H1 (cell line): Measurements from ENCODE around the gene AKT1S1. TPM values are rescaled to one million over a fixed set of nuclear protein-coding genes. Genes with fewer than 3 reads are reported as not detected.

ENCODE experiments used
- CTCF ChIA-PET: fragments of 300-600 bp; sonication (Branson Sonifier 250); formaldehyde crosslinking; loops from one replicate; lab custom pipeline; 2021; ENCODE audit not compliant: partially characterized antibody; lab: Charles Lee
- POLR2A ChIA-PET: fragments of 300-600 bp; sonication (Branson Sonifier 250); formaldehyde crosslinking; loops from one replicate; lab custom pipeline; 2021; ENCODE audit warnings: inconsistent platforms; ENCODE audit not compliant: partially characterized antibody; lab: Charles Lee
- DNase-seq, 2 experiments: peaks; one replicate each; pipeline versions ENCODE4 v3.0.0 to v3.0.0-alpha.2; 2010 to 2022; ENCODE audit warnings: low spot score in 2 of 2, low read depth in 1 of 2, mixed read lengths in 1 of 2
- FAIRE-seq: peaks from 2 replicates; lab custom pipeline; 2011; peaks lifted over from hg19 to GRCh38; lab: Jason Lieb, UNC
- H2AFZ ChIP-seq: 2 replicates; pipeline ENCODE4 v1.8.1; 2012; ENCODE audit warnings: low read length, inconsistent platforms
- H2AK5ac ChIP-seq: 2 replicates; pipeline ENCODE4 v1.6.1; 2013; ENCODE audit warnings: low read depth, low read length
- H2BK120ac ChIP-seq: replicated peaks from 2 replicates; pipeline ENCODE3; 2013; ENCODE audit warnings: low read depth, low read length, inconsistent platforms
- H2BK12ac ChIP-seq: 2 replicates; pipeline ENCODE4 v1.6.1; 2013; ENCODE audit warnings: low read depth, low read length
- H2BK15ac ChIP-seq: 2 replicates; pipeline ENCODE4 v1.6.1; 2013; ENCODE audit warnings: low read length
- H2BK20ac ChIP-seq: 2 replicates; pipeline ENCODE4 v1.6.1; 2013; ENCODE audit warnings: low read length
- H2BK5ac ChIP-seq: 2 replicates; pipeline ENCODE4 v1.6.1; 2013; ENCODE audit warnings: low read depth, low read length
- H3K14ac ChIP-seq: 2 replicates; pipeline ENCODE4 v1.6.1; 2013; ENCODE audit warnings: inconsistent platforms; ENCODE audit not compliant: insufficient read length
- H3K18ac ChIP-seq: 2 replicates; pipeline ENCODE4 v1.6.1; 2013; ENCODE audit warnings: low read length; ENCODE audit errors: extremely low read depth
- H3K23ac ChIP-seq: 2 replicates; pipeline ENCODE4 v1.6.1; 2013; ENCODE audit warnings: inconsistent platforms; ENCODE audit not compliant: insufficient read length
- H3K23me2 ChIP-seq: 2 replicates; pipeline ENCODE4 v1.6.1; 2013; ENCODE audit warnings: low read depth, low read length
- H3K27ac ChIP-seq: 2 replicates; pipeline ENCODE4 v1.6.1; 2011; ENCODE audit warnings: low read depth, low read length, inconsistent platforms
- H3K27me3 ChIP-seq, 4 experiments: replicated peaks in 1 of 4; 1 replicate in 1 of 4; 2 replicates in 3 of 4; pipeline versions ENCODE4 v1.6.1 to v1.8.1; 2011 to 2013; ENCODE audit warnings: low read length in 3 of 4, mild to moderate bottlenecking in 3 of 4, inconsistent platforms in 2 of 4, mixed read lengths in 2 of 4, moderate library complexity in 1 of 4; ENCODE audit not compliant: control insufficient read depth in 3 of 4, insufficient read depth in 3 of 4; ENCODE audit errors: extremely low read depth in 1 of 4
- H3K36me3 ChIP-seq, 4 experiments: 2 replicates each; pipeline versions ENCODE4 v1.6.1 to v1.8.1; 2011 to 2013; ENCODE audit warnings: mild to moderate bottlenecking in 4 of 4, low read length in 3 of 4, moderate library complexity in 2 of 4, control low read depth in 1 of 4, inconsistent platforms in 1 of 4; ENCODE audit not compliant: insufficient read depth in 4 of 4, control insufficient read depth in 2 of 4
- H3K4ac ChIP-seq: replicated peaks from 2 replicates; pipeline ENCODE3; 2013; ENCODE audit warnings: low read length, low read depth, mixed read lengths, inconsistent platforms; ENCODE audit not compliant: insufficient read length
- H3K4me1 ChIP-seq, 4 experiments: replicated peaks in 1 of 4; 1 replicate in 1 of 4; 2 replicates in 3 of 4; pipeline versions ENCODE4 v1.6.1 to v1.8.1; 2011 to 2013; ENCODE audit warnings: low read length in 3 of 4, inconsistent platforms in 2 of 4, mixed read lengths in 1 of 4; ENCODE audit not compliant: insufficient read depth in 4 of 4, control insufficient read depth in 3 of 4
- H3K4me2 ChIP-seq, 2 experiments: 2 replicates each; pipeline versions ENCODE4 v1.6.1 to v1.8.1; 2011 to 2013; ENCODE audit warnings: low read depth in 2 of 2, low read length in 2 of 2, control low read depth in 1 of 2, inconsistent platforms in 1 of 2, mild to moderate bottlenecking in 1 of 2; ENCODE audit not compliant: insufficient read depth in 1 of 2
- H3K4me3 ChIP-seq, 4 experiments: fragments of 200-600, 300-600 bp in 1 of 4; sonication (generic), shearing (Covaris generic), sonication (Bioruptor Twin) in 1 of 4; 2 replicates each; pipeline versions ENCODE4 v1.5.1 to v1.8.1; 2011 to 2016; ENCODE audit warnings: low read length in 4 of 4, low read depth in 3 of 4, control low read depth in 2 of 4, inconsistent platforms in 2 of 4, mild to moderate bottlenecking in 2 of 4, mixed read lengths in 1 of 4, moderate library complexity in 1 of 4; ENCODE audit not compliant: insufficient read depth in 2 of 4; ENCODE audit errors: extremely low read depth in 1 of 4
- H3K56ac ChIP-seq: replicated peaks from 2 replicates; pipeline ENCODE3; 2013; ENCODE audit warnings: low read depth, mild to moderate bottlenecking, mixed read lengths, low read length, inconsistent platforms; ENCODE audit not compliant: insufficient read length
- H3K79me1 ChIP-seq: 2 replicates; pipeline ENCODE4 v1.6.1; 2013; ENCODE audit warnings: low read depth, low read length, control low read depth
- H3K79me2 ChIP-seq, 2 experiments: 2 replicates each; pipeline versions ENCODE4 v1.6.1 to v1.8.1; 2012 to 2013; ENCODE audit warnings: low read length in 2 of 2, mild to moderate bottlenecking in 2 of 2, inconsistent platforms in 1 of 2; ENCODE audit not compliant: insufficient read depth in 2 of 2, control insufficient read depth in 1 of 2
- H3K9ac ChIP-seq, 4 experiments: replicated peaks in 1 of 4; 1 replicate in 1 of 4; 2 replicates in 3 of 4; pipeline versions ENCODE4 v1.6.1 to v1.8.1; 2011 to 2013; ENCODE audit warnings: low read depth in 3 of 4, low read length in 3 of 4, control low read depth in 2 of 4, mild to moderate bottlenecking in 2 of 4, moderate library complexity in 2 of 4, inconsistent platforms in 1 of 4; ENCODE audit errors: extremely low read depth in 1 of 4
- H3K9me3 ChIP-seq, 2 experiments: 2 replicates each; pipeline versions ENCODE4 v1.6.1 to v1.8.1; 2012 to 2013; ENCODE audit warnings: mild to moderate bottlenecking in 2 of 2, moderate library complexity in 2 of 2, control low read depth in 1 of 2, inconsistent platforms in 1 of 2, low read depth in 1 of 2, low read length in 1 of 2, mixed read lengths in 1 of 2; ENCODE audit not compliant: insufficient read depth in 2 of 2
- H4K20me1 ChIP-seq, 2 experiments: replicated peaks in 1 of 2; 2 replicates each; pipeline versions ENCODE3 to v1.8.1; 2011 to 2013; ENCODE audit warnings: inconsistent platforms in 2 of 2, low read length in 2 of 2, mild to moderate bottlenecking in 1 of 2; ENCODE audit not compliant: insufficient read depth in 2 of 2, control insufficient read depth in 1 of 2
- H4K5ac ChIP-seq: 2 replicates; pipeline ENCODE4 v1.6.1; 2013; ENCODE audit warnings: low read length, low read depth, mixed read lengths, inconsistent platforms; ENCODE audit not compliant: insufficient read length
- H4K8ac ChIP-seq: 2 replicates; pipeline ENCODE4 v1.8.0; 2013; ENCODE audit warnings: mild to moderate bottlenecking, moderate library complexity, low read length, inconsistent platforms; ENCODE audit not compliant: insufficient read depth; ENCODE audit errors: extremely low read depth
- H4K91ac ChIP-seq: replicated peaks from 2 replicates; pipeline ENCODE3; 2013; ENCODE audit warnings: low read length, mixed read lengths, inconsistent platforms; ENCODE audit not compliant: insufficient read length
- KDM4A ChIP-seq: IDR thresholded peaks from one replicate; pipeline ENCODE4 v1.7.1; 2012; ENCODE audit warnings: low read depth, mild to moderate bottlenecking, moderate library complexity, low read length, inconsistent platforms; ENCODE audit not compliant: severe bottlenecking
- WGBS, 2 experiments: shearing (Covaris generic) in 1 of 2; methylation state at CpG; one replicate each; pipeline versions ENCODE4 v1.1.6 to v1.1.7; 2013 to 2015; ENCODE audit warnings: low lambda C conversion rate in 2 of 2, mixed read lengths in 2 of 2, inconsistent platforms in 1 of 2, low coverage in 1 of 2, missing lambda C conversion rate in 1 of 2; ENCODE audit not compliant: insufficient replicate concordance in 2 of 2, insufficient coverage in 1 of 2, insufficient read length in 1 of 2; ENCODE audit errors: extremely low coverage in 1 of 2, missing lambda C conversion rate in 1 of 2; 5-methylcytosine and 5-hydroxymethylcytosine counted together
- polyA plus RNA-seq, 7 experiments: library from polyadenylated mRNA; depleted of rRNA in 3 of 7; stranded (reverse) in 5 of 7; unstranded in 2 of 7; fragments of >200 nt in 5 of 7; fragments of 200-250 nt in 2 of 7; gene quantifications; 1 replicate in 5 of 7; 2 replicates in 1 of 7; 4 replicates in 1 of 7; pipeline versions ENCODE4 v1.2.1 to v1.2.3, GENCODE V29; 2011 to 2013; ENCODE audit warnings: missing spikeins in 2 of 7, mixed read lengths in 2 of 7
- total RNA-seq: library from RNA; stranded (reverse); fragmentation: NEBNext Ultra II Directional; extraction: Animal tissue kit (Norgen Biotek cat#: 25700); gene quantifications from 2 replicates; pipeline ENCODE4 v1.2.1, GENCODE V29; 2021
- TF ChIP-seq, protein P1 (sequence below), 3 experiments: IDR thresholded peaks; 1 replicate in 2 of 3; 2 replicates in 1 of 3; pipeline versions ENCODE4 v1.5.1 to v1.6.1; 2011; ENCODE audit warnings: low read length in 3 of 3, mild to moderate bottlenecking in 3 of 3, inconsistent platforms in 2 of 3, low read depth in 1 of 3, moderate library complexity in 1 of 3; ENCODE audit not compliant: insufficient read depth in 1 of 3; ENCODE audit errors: control extremely low read depth in 1 of 3

AKT1S1 gene
- total and polyA plus RNA-seq, 2 of the 8 experiments (the other 6 are each of a cell fraction or from before 2014, with no cell fraction given), result 40.7 to 45.9 TPM

DNA sequence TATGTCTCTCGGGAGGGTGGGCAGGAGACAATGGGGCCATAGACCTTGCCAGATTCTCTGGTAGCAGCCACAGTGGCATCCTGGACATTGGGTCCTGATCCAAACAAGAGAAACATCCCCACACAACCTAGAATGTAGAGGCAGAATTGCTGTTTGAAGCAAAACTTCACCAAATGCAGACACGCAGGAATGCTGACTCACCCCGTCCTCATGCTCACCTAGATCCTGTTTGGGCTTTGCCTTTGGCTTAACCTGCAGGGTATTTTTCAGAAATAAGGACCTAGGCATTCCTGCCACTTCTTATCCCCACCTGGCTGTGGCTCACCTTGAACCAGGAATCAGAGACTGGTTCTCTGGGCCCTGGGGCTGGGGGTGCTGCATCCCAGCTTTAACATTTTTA, 7.6 kb upstream of the AKT1S1 start:
- no peak overlapping the region for H4K5ac ChIP-seq
- H2AFZ ChIP-seq, result no peak overlapping the region
- H3K27me3 ChIP-seq, result peaks cover 0 to 8% (median 6%) of the 10 kb centered on the region in 4 experiments; a peak in 4 of 7 replicates
- H3K27ac ChIP-seq, result no peak overlapping the region
- H3K36me3 ChIP-seq, result peaks cover 21 to 59% (median 43%) of the 10 kb centered on the region in 4 experiments
- H3K14ac ChIP-seq, result no peak overlapping the region
- no peak overlapping the region for H4K91ac ChIP-seq
- no peaks in the 10 kb centered on the region for H3K79me1 ChIP-seq
- POLR2A ChIA-PET, result interaction anchor here (9.3 kb wide), 1 partner anchor 9 kb away, joined by 55 read pairs; the partner anchor contains the start of genes AKT1S1 and TBC1D17
- H3K79me2 ChIP-seq, result no peaks in the 10 kb centered on the region
- H3K4ac ChIP-seq, result no peak overlapping the region
- peaks cover 0 to 1% (median under 1%) of the 10 kb centered on the region in 4 experiments; a peak in 4 of 7 replicates for H3K4me1 ChIP-seq
- no peak overlapping the region for H3K23ac ChIP-seq
- H3K56ac ChIP-seq, result no peak overlapping the region
- H2BK20ac ChIP-seq, result no peak overlapping the region
- peaks cover 10 to 19% of the 10 kb centered on the region in 2 experiments for H4K20me1 ChIP-seq
- 91% methylated on average over 3 of the region's 3 CpGs; no CpG with 5 or more reads in 1 of the 2 experiments for WGBS, 2 experiments
- TF ChIP-seq KDM4A, result no peak
- TF ChIP-seq, protein P1, sequence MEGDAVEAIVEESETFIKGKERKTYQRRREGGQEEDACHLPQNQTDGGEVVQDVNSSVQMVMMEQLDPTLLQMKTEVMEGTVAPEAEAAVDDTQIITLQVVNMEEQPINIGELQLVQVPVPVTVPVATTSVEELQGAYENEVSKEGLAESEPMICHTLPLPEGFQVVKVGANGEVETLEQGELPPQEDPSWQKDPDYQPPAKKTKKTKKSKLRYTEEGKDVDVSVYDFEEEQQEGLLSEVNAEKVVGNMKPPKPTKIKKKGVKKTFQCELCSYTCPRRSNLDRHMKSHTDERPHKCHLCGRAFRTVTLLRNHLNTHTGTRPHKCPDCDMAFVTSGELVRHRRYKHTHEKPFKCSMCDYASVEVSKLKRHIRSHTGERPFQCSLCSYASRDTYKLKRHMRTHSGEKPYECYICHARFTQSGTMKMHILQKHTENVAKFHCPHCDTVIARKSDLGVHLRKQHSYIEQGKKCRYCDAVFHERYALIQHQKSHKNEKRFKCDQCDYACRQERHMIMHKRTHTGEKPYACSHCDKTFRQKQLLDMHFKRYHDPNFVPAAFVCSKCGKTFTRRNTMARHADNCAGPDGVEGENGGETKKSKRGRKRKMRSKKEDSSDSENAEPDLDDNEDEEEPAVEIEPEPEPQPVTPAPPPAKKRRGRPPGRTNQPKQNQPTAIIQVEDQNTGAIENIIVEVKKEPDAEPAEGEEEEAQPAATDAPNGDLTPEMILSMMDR (IDR thresholded peaks at IDR 0.05; ENCODE audit: control extremely low read depth in 1 of 3, insufficient read depth in 1 of 3, low read depth in 1 of 3, low read length in 3 of 3), result no peak
- no peak overlapping the region for H2BK120ac ChIP-seq
- H2AK5ac ChIP-seq, result no peak overlapping the region
- DNase-seq, result no peak
- no peak overlapping the region for H3K18ac ChIP-seq
- FAIRE-seq, result no peak
- no peaks in the 10 kb centered on the region for H3K23me2 ChIP-seq
- H3K4me2 ChIP-seq, result no peak overlapping the region
- no peak overlapping the region for H2BK12ac ChIP-seq
- H2BK5ac ChIP-seq, result no peak overlapping the region; the same call in 1 of the 2 replicates
- CTCF ChIA-PET, result no interaction called here
- no peak overlapping the region for H2BK15ac ChIP-seq
- no peak overlapping the region for H3K9ac ChIP-seq
- no peak overlapping the region for H4K8ac ChIP-seq
- no peak overlapping the region for H3K4me3 ChIP-seq
- peaks cover 0 to 9% of the 10 kb centered on the region in 2 experiments; a peak in 3 of 4 replicates for H3K9me3 ChIP-seq
